ENCODE results near the gene PBOV1.
"Not testable (repeated sequence)": the region's sequence is repeated elsewhere in the genome, so short reads cannot be mapped to it uniquely, and the experiment has no call there.

Gene PBOV1

GRCh38 chr6:138239774-138240173 lies 21.5 kb upstream of the PBOV1 start:
- DNase-seq (ENCODE audit: extremely low read depth in 1 of 2, low read depth in 1 of 2) = no peak

GRCh38 chr6:138238368-138238767 lies 20.1 kb upstream of the PBOV1 start:
- no peak for DNase-seq (ENCODE audit: extremely low read depth in 1 of 2, low read depth in 1 of 2)

GRCh38 chr6:138237463-138237862 lies 19.2 kb upstream of the PBOV1 start:
- no peak for DNase-seq (ENCODE audit: extremely low read depth in 1 of 2, low read depth in 1 of 2)

GRCh38 chr6:138235693-138236092 lies 17.4 kb upstream of the PBOV1 start:
- DNase-seq (ENCODE audit: extremely low read depth in 1 of 2, low read depth in 1 of 2) = no peak

GRCh38 chr6:138235205-138235604 lies 16.9 kb upstream of the PBOV1 start:
- DNase-seq (ENCODE audit: extremely low read depth in 1 of 2, low read depth in 1 of 2) = no peak

- DNase-seq (ENCODE audit: extremely low read depth in 1 of 2, low read depth in 1 of 2) = no peak
Observed at GRCh38 chr6:138234363-138234762, 16.1 kb upstream of the PBOV1 start.

- DNase-seq (ENCODE audit: extremely low read depth in 1 of 2, low read depth in 1 of 2) = no peak
Observed at GRCh38 chr6:138231381-138231886, 13.1 kb upstream of the PBOV1 start.

GRCh38 chr6:138230759-138231380 lies 12.6 kb upstream of the PBOV1 start:
- DNase-seq (ENCODE audit: extremely low read depth in 1 of 2, low read depth in 1 of 2) = no peak

GRCh38 chr6:138230221-138230620 lies 11.9 kb upstream of the PBOV1 start:
- DNase-seq (ENCODE audit: extremely low read depth in 1 of 2, low read depth in 1 of 2) = no peak

GRCh38 chr6:138229663-138230179 lies 11.4 kb upstream of the PBOV1 start:
- no peak for DNase-seq (ENCODE audit: extremely low read depth in 1 of 2, low read depth in 1 of 2)

- DNase-seq (ENCODE audit: extremely low read depth in 1 of 2, low read depth in 1 of 2) = no peak
Observed at GRCh38 chr6:138229072-138229471, 10.8 kb upstream of the PBOV1 start.

- no peak for DNase-seq (ENCODE audit: extremely low read depth in 1 of 2, low read depth in 1 of 2)
Observed at GRCh38 chr6:138227316-138227781, 9.1 kb upstream of the PBOV1 start.

- DNase-seq (ENCODE audit: extremely low read depth in 1 of 2, low read depth in 1 of 2) = no peak
Observed at GRCh38 chr6:138226700-138227315, 8.5 kb upstream of the PBOV1 start.

- no peak for DNase-seq (ENCODE audit: extremely low read depth in 1 of 2, low read depth in 1 of 2)
Observed at GRCh38 chr6:138225953-138226352, 7.7 kb upstream of the PBOV1 start.

- no peak for DNase-seq (ENCODE audit: extremely low read depth in 1 of 2, low read depth in 1 of 2)
Observed at GRCh38 chr6:138222901-138223546, 4.7 kb upstream of the PBOV1 start.

GRCh38 chr6:138219901-138220300 lies 1.6 kb upstream of the PBOV1 start:
- no peak for DNase-seq (ENCODE audit: extremely low read depth in 1 of 2, low read depth in 1 of 2)

GRCh38 chr6:138219398-138219797 lies 1.1 kb upstream of the PBOV1 start:
- DNase-seq (ENCODE audit: extremely low read depth in 1 of 2, low read depth in 1 of 2) = no peak

GRCh38 chr6:138215093-138215782 lies 3.1 kb downstream of the PBOV1 start:
- DNase-seq (ENCODE audit: extremely low read depth in 1 of 2, low read depth in 1 of 2) = no peak

- not testable (repeated sequence) for DNase-seq (ENCODE audit: extremely low read depth in 1 of 2, low read depth in 1 of 2)
Observed at GRCh38 chr6:138212530-138212929, 5.8 kb downstream of the PBOV1 start.

GRCh38 chr6:138211601-138212000 lies 6.7 kb downstream of the PBOV1 start:
- no peak for DNase-seq (ENCODE audit: extremely low read depth in 1 of 2, low read depth in 1 of 2)

- DNase-seq (ENCODE audit: extremely low read depth in 1 of 2, low read depth in 1 of 2) = no peak
Observed at GRCh38 chr6:138211048-138211581, 7.2 kb downstream of the PBOV1 start.

All from activated CD8-positive, alpha-beta memory T cell treated with anti-CD3 and anti-CD28 coated beads for 1 hour (primary cell).